ENCODE data around the gene ITGA2. TPM values are rescaled to one million over a fixed set of nuclear protein-coding genes. Genes with fewer than 3 reads are reported as not detected.

ITGA2 gene
- total and polyA plus RNA-seq, 9 of the 15 experiments (the other 6 are each of a cell fraction or from before 2014, with no cell fraction given): 0.01 to 0.09 (median 0.03) TPM; not detected in 5

GRCh38 chr5:53118879-53119278 is 129.7 kb downstream of the ITGA2 start (continued):
- TF ChIP-seq RCOR1 (IDR thresholded peaks at IDR 0.05; ENCODE audit: borderline replicate concordance in 1 of 2, low read depth in 2 of 2, low read length in 2 of 2) (peak in 1 of 2 experiments; percentile 80; a peak in 3 of 4 replicates), SAFB2 (IDR thresholded peaks at IDR 0.05; ENCODE audit: borderline replicate concordance, low read depth, low read length, severe bottlenecking) (no peak), ARID4B (CRISPR knock-in tag; IDR thresholded peaks at IDR 0.05) (no peak), CREB3L1 (IDR thresholded peaks at IDR 0.05; ENCODE audit: borderline replicate concordance, low read depth) (no peak), ZNF121 (CRISPR knock-in tag; conservative IDR thresholded peaks at IDR 0.05) (no peak), ZNF354B (CRISPR knock-in tag; IDR thresholded peaks at IDR 0.05) (no peak), MYC (IDR thresholded peaks at IDR 0.05; ENCODE audit: low read depth, low read length) (no peak), MYC (CRISPR knock-in tag; IDR thresholded peaks at IDR 0.05; ENCODE audit: borderline replicate concordance, low read depth) (no peak), ZFPM2 (CRISPR knock-in tag; IDR thresholded peaks at IDR 0.05) (no peak), ZBTB26 (CRISPR knock-in tag; IDR thresholded peaks at IDR 0.05) (no peak), NR2C2 (CRISPR knock-in tag; IDR thresholded peaks at IDR 0.05) (no peak), NR2C2 (tag; IDR thresholded peaks at IDR 0.05) (peak; percentile 64; the same call in 1 of the 2 replicates), MNT (conservative IDR thresholded peaks at IDR 0.05) (0 out of 4 replicates have a peak, but pooled peaks of 1 of the 2 experiments have one; percentile 25), FIP1L1 (IDR thresholded peaks at IDR 0.05; ENCODE audit: low read depth, low read length, poor library complexity, severe bottlenecking) (no peak), KAT7 (CRISPR knock-in tag; IDR thresholded peaks at IDR 0.05; ENCODE audit: borderline replicate concordance) (no peak), TEAD4 (IDR thresholded peaks at IDR 0.05; ENCODE audit: low read length) (peak; percentile 76), TEAD4 (CRISPR knock-in tag; IDR thresholded peaks at IDR 0.05; ENCODE audit: borderline replicate concordance) (no peak)

Measured in K562 (cell line).